Astrocyte of the cerebellum (primary cell): ENCODE measurements around the gene ABCA1.

ENCODE experiments used
- DNase-seq: peaks from one replicate; pipeline ENCODE4 v3.0.0-alpha.2; 2011; ENCODE audit warnings: low read depth
- H3K4me3 ChIP-seq: 2 replicates; pipeline ENCODE4 v1.5.1; 2011; ENCODE audit warnings: mild to moderate bottlenecking, low read depth, low read length, moderate library complexity
- CTCF ChIP-seq: IDR thresholded peaks from 2 replicates; pipeline ENCODE4 v1.5.1; 2012; ENCODE audit warnings: low read length, low read depth, moderate library complexity, mild to moderate bottlenecking; ENCODE audit errors: missing control alignments
- in situ Hi-C: cut with HindIII; loops from 2 replicates; pipeline ENCODE4 v1.10.0; 2017; ENCODE audit warnings: low sequenced_read_pairs

The ABCA1 gene

GRCh38 chr9:104864675-104865104 lies 63.3 kb downstream of the ABCA1 start:
- in situ Hi-C loops, result loop anchor here (5.0 to 25.0 kb wide), 2 partner anchors 68 to 548 kb away; no protein-coding TSS in a partner anchor
- no peak for DNase-seq
- no peak overlapping the region for H3K4me3 ChIP-seq
- no peak for TF ChIP-seq CTCF

- peak; percentile 94 for TF ChIP-seq CTCF
- in situ Hi-C loops, result loop anchor here (5.0 to 25.0 kb wide), 2 partner anchors 69 to 549 kb away; no protein-coding TSS in a partner anchor
- DNase-seq, result peak; percentile 74
- no peak overlapping the region for H3K4me3 ChIP-seq
These were observed 64.6 kb downstream of the ABCA1 start for GRCh38 chr9:104863180-104863883.

- no peak overlapping the region for H3K4me3 ChIP-seq
- DNase-seq, result no peak
- in situ Hi-C loops, result loop anchor here (5.0 to 25.0 kb wide), 2 partner anchors 71 to 551 kb away; no protein-coding TSS in a partner anchor
- TF ChIP-seq CTCF, result no peak
These were observed 66.6 kb downstream of the ABCA1 start for GRCh38 chr9:104861397-104861796.

DNA sequence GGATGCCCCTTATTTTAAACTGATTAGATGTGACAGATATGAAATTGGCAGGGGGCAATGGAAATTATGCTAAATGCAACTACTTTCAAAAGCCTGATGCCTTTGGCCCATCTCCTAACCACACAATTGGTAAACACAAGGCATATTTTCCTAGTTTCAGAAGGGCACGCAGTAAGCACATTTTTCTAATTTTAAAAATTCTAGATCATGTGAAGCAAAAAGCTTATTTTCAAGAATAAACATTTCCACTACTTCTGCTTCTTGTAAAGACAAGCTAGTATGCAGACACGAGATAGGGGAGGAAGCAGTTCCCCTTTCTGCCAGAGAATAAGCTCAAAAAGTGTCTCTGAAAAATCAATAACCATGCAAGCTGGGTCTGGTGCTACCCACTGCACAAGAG lies 67.7 kb downstream of the ABCA1 start:
- DNase-seq, result no peak
- in situ Hi-C loops, result loop anchor here (5.0 to 25.0 kb wide), 2 partner anchors 72 to 552 kb away; no protein-coding TSS in a partner anchor

DNA sequence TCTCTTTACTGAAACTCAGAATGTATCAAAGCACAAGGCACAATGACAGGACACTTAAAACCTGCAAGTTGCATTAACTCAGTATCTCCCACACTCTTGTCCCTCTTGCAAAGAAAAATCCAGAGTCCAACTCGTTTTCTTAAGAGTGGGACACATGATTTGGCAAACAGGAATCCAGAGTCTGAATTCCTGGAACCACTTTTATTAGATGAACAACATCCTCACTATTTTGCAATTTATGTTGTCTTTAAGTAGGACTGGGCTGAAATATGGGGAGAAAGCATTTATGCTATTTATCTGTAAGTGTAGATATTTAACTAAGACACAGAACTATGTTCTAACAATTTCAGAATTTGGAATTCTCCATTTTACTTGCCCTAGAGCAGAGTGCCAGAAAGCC lies 69.1 kb downstream of the ABCA1 start:
- no peak overlapping the region for H3K4me3 ChIP-seq
- no peak for TF ChIP-seq CTCF
- no peak for DNase-seq
- in situ Hi-C loops, result loop anchor here (25.0 kb wide), 1 partner anchor 553 kb away; no protein-coding TSS in a partner anchor

More for the DNA sequence above, 67.7 kb downstream of the ABCA1 start:
- H3K4me3 ChIP-seq, result no peak overlapping the region
- no peak for TF ChIP-seq CTCF

DNA sequence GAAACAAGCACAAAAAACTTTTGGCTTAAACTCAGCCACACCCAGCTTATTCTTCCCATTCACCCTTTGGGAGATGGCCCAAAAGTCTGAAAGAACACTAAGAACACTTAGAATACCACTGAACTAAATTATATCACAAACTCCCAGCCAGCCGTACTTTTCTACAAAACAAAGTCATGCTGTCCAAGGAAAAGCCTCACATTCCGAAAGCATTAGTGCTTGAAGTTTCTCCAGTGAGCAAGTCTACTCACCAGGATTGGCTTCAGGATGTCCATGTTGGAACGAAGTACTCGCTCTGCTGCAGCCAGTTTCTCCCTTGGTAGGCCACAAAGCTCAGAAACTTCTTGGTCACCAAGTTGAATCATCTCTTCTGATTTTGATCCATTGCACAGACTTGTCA lies 69.7 kb downstream of the ABCA1 start:
- no peak overlapping the region for H3K4me3 ChIP-seq
- in situ Hi-C loops, result loop anchor here (25.0 kb wide), 1 partner anchor 554 kb away; no protein-coding TSS in a partner anchor
- DNase-seq, result peak; percentile 23
- no peak for TF ChIP-seq CTCF
